ENCODE results near the gene ASPA. TPM values are rescaled to one million over a fixed set of nuclear protein-coding genes. Genes with fewer than 3 reads are reported as not detected.

ASPA gene
- total RNA-seq (ENCODE audit: low replicate concordance) = 2.9 TPM in 1 of 2 replicates, not detected in the other

DNA sequence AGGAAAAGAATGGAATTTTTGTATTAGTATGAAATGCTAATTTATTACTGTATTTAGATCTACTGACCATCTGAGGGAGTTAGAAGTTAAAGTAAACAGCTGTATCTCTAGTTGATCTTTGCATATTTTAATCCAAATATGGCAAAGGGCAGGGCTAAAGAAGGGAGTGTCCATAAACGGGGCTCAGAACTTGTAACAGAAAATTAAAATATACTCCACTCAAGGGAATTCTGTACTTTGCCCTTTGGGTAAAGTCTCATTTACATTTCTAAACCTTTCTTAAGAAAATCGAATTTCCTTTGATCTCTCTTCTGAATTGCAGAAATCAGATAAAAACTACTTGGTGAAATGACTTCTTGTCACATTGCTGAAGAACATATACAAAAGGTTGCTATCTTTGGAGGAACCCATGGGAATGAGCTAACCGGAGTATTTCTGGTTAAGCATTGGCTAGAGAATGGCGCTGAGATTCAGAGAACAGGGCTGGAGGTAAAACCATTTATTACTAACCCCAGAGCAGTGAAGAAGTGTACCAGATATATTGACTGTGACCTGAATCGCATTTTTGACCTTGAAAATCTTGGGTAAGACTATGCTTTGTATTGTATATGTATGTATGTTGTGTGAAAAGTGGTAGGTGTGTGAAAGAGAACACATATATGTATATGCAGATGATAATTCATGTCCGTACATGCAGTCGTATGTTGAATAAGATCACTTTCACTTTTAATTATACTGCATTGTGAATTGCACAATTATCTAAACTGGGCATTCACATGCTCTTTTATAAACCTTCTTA is at the start of gene ASPA:
Gene ASPA (plus strand): TSS at position 186 of the 799 bp plus-strand sequence. CDS start 163 bp downstream, at position 349.

DNA sequence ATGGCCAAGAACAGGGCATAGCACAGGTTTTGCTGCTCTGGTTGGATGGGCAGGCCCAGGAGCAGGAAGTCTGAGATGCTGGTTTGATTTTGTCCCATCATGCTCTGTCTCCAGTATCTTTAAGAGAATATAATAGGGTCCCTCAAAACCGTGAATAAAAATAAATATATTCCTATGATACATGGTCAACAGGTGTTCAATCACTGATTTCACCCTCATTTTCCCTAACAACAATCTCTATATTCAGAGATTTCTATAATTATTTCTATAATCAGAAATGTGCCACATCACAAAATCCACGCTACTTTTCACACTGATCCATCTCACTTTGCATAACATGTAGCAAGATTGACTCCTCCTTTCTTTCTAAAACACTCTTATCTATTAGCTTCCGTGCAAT is 42.1 kb upstream of the ASPA start, which contains the start of gene OR1E2:
Gene OR1E2 (minus strand): TSS at position 101 of the 400 bp plus-strand sequence. CDS start 0 bp downstream, at position 101.

DNA sequence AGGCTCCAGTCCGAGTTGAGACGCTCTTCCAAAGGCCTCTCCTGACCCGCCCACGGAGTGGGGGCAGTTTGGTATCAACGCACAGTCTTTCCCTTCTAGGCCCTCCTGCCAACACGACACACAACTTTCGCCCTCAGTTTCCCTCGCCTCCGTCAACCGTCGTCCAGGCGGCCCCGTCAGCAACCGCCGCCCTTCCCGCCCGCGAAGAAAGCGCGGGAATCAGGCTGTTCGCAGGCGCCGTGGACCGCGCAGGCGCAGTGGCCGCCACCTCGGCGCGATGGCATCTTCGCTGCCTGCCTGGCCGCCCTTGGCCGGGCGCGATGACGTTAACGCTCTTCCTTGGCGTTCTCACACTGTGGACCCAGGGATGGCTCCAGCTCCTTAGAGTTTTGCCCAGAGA is 4.2 kb upstream of the ASPA start, which contains the start of gene SPATA22:
Gene SPATA22 (minus strand): TSS at position 221 of the 400 bp plus-strand sequence. CDS start 2,494 bp downstream, outside the sequence.

Other genes starting within 250 kb of the ASPA start
- gene OR3A1, start 177.6 kb upstream of the ASPA start, total RNA-seq (ENCODE audit: low replicate concordance) = not detected in 2 replicates
- not detected in 2 replicates for gene OR3A2, start 89.7 kb upstream of the ASPA start, total RNA-seq (ENCODE audit: low replicate concordance)
- gene OR1E1, start 77.6 kb upstream of the ASPA start, total RNA-seq (ENCODE audit: low replicate concordance) = not detected in 2 replicates
- not detected in 2 replicates for gene OR3A3, start 64.6 kb upstream of the ASPA start, total RNA-seq (ENCODE audit: low replicate concordance)
- not detected in 2 replicates for gene OR1E2, start 42.2 kb upstream of the ASPA start, total RNA-seq (ENCODE audit: low replicate concordance)
- not detected in 2 replicates for gene SPATA22, start 4.2 kb upstream of the ASPA start, total RNA-seq (ENCODE audit: low replicate concordance)
- gene TRPV3, start 81.8 kb downstream of the ASPA start, total RNA-seq (ENCODE audit: low replicate concordance) = 0.23 and 1.8 TPM in 2 replicates
- 0.60 and 1.8 TPM in 2 replicates for gene TRPV1, start 133.4 kb downstream of the ASPA start, total RNA-seq (ENCODE audit: low replicate concordance)
- 10.4 and 11.6 TPM in 2 replicates for gene SHPK, start 160.3 kb downstream of the ASPA start, total RNA-seq (ENCODE audit: low replicate concordance)
- gene CTNS, start 160.8 kb downstream of the ASPA start, total RNA-seq (ENCODE audit: low replicate concordance) = 14.7 and 18.4 TPM in 2 replicates
- 81.9 and 210 TPM in 2 replicates for gene TAX1BP3, start 192.6 kb downstream of the ASPA start, total RNA-seq (ENCODE audit: low replicate concordance)
- gene EMC6, start 192.8 kb downstream of the ASPA start, total RNA-seq (ENCODE audit: low replicate concordance) = 4.9 and 18.9 TPM in 2 replicates
- gene P2RX5, start 220.2 kb downstream of the ASPA start, total RNA-seq (ENCODE audit: low replicate concordance) = 0.38 TPM in 1 of 2 replicates, not detected in the other
- 0.23 and 1.8 TPM in 2 replicates for gene HASPIN, start 247.9 kb downstream of the ASPA start, total RNA-seq (ENCODE audit: low replicate concordance)

Data from smooth muscle cell of the coronary artery (primary cell).